AG09319 (cell line): Measurements from ENCODE around the gene FNIP2.

Source experiments
- DNase-seq: peaks from one replicate; pipeline ENCODE4 v3.0.0-alpha.2; 2010; ENCODE audit warnings: low read depth; ENCODE audit errors: extremely low read depth
- CTCF ChIP-seq: IDR thresholded peaks from 2 replicates; pipeline ENCODE4 v1.5.1; 2011; ENCODE audit warnings: low read depth, mild to moderate bottlenecking, inconsistent platforms, low read length, moderate library complexity

Gene FNIP2

GRCh38 chr4:158857951-158858350 is 89.1 kb downstream of the FNIP2 start:
- TF ChIP-seq CTCF: no peak
- no peak for DNase-seq

- no peak for TF ChIP-seq CTCF
Observed at GRCh38 chr4:158858410-158859199, 89.8 kb downstream of the FNIP2 start.

GRCh38 chr4:158859661-158860060 is 90.8 kb downstream of the FNIP2 start:
- TF ChIP-seq CTCF: no peak
- DNase-seq: no peak

More at GRCh38 chr4:158858410-158859199, 89.8 kb downstream of the FNIP2 start:
- no peak for DNase-seq

- DNase-seq: no peak
- TF ChIP-seq CTCF: no peak
Observed at GRCh38 chr4:158860856-158861255, 92.0 kb downstream of the FNIP2 start.

- no peak for TF ChIP-seq CTCF
- DNase-seq: no peak
Observed at GRCh38 chr4:158861281-158861680, 92.5 kb downstream of the FNIP2 start.

- TF ChIP-seq CTCF: no peak
- no peak for DNase-seq
Observed at GRCh38 chr4:158861766-158862165, 92.9 kb downstream of the FNIP2 start.

- TF ChIP-seq CTCF: no peak
- no peak for DNase-seq
Observed at GRCh38 chr4:158863296-158863695, 94.5 kb downstream of the FNIP2 start.
